ENCODE measurements around the gene BLOC1S1. TPM values are rescaled to one million over a fixed set of nuclear protein-coding genes. Genes with fewer than 3 reads are reported as not detected.
A peak's percentile ranks its signal among the peaks of the same experiment; 100 is the strongest.

The BLOC1S1 gene
- polyA plus RNA-seq (ENCODE audit: insufficient read length), result 101 TPM
- long read RNA-seq, donor 1, transcript BLOC1S1-203 (4 exons, 571 nt), result major isoform, 122 of 140 reads
- long read RNA-seq, donor 1, transcript BLOC1S1-204 (3 exons, 1,229 nt), result minor isoform, 6 of 140 reads
- long read RNA-seq, donor 1, partial matches to known transcripts, result 6 of 140 reads
- long read RNA-seq, donor 1, other reads (novel, unspliced or antisense), result 0 of 140 reads
- long read RNA-seq, donor 2, transcript BLOC1S1-203 (4 exons, 571 nt), result major isoform, 95 of 115 reads
- long read RNA-seq, donor 2, transcript BLOC1S1-204 (3 exons, 1,229 nt), result minor isoform, 7 of 115 reads
- long read RNA-seq, donor 2, partial matches to known transcripts, result 7 of 115 reads
- long read RNA-seq, donor 2, other reads (novel, unspliced or antisense), result 0 of 115 reads
- long read RNA-seq, donor 3, transcript BLOC1S1-204 (3 exons, 1,229 nt), result minor isoform, 5 of 102 reads
- long read RNA-seq, donor 3, transcript BLOC1S1-203 (4 exons, 571 nt), result major isoform, 83 of 102 reads
- long read RNA-seq, donor 3, partial matches to known transcripts, result 6 of 102 reads
- long read RNA-seq, donor 3, other reads (novel, unspliced or antisense), result 0 of 102 reads
- long read RNA-seq, donor 4, transcript BLOC1S1-203 (4 exons, 571 nt), result major isoform, 30 of 45 reads
- long read RNA-seq, donor 4, partial matches to known transcripts, result 9 of 45 reads
- long read RNA-seq, donor 4, other reads (novel, unspliced or antisense), result 0 of 45 reads
- long read RNA-seq, donor 5, transcript BLOC1S1-203 (4 exons, 571 nt), result major isoform, 208 of 241 reads
- long read RNA-seq, donor 5, transcript BLOC1S1-204 (3 exons, 1,229 nt), result minor isoform, 8 of 241 reads
- long read RNA-seq, donor 5, partial matches to known transcripts, result 18 of 241 reads
- long read RNA-seq, donor 5, other reads (novel, unspliced or antisense), result 0 of 241 reads
- long read RNA-seq, donor 6, transcript BLOC1S1-203 (4 exons, 571 nt), result major isoform, 116 of 164 reads
- long read RNA-seq, donor 6, partial matches to known transcripts, result 25 of 164 reads
- long read RNA-seq, donor 6, other reads (novel, unspliced or antisense), result 13 of 164 reads
- long read RNA-seq, donor 7, transcript BLOC1S1-203 (4 exons, 571 nt), result major isoform, 179 of 206 reads
- long read RNA-seq, donor 7, transcript BLOC1S1-204 (3 exons, 1,229 nt), result minor isoform, 13 of 206 reads
- long read RNA-seq, donor 7, partial matches to known transcripts, result 9 of 206 reads
- long read RNA-seq, donor 7, other reads (novel, unspliced or antisense), result 0 of 206 reads
- long read RNA-seq, donor 8, transcript BLOC1S1-203 (4 exons, 571 nt), result major isoform, 49 of 60 reads
- long read RNA-seq, donor 8, partial matches to known transcripts, result 5 of 60 reads
- long read RNA-seq, donor 8, other reads (novel, unspliced or antisense), result 0 of 60 reads

DNA sequence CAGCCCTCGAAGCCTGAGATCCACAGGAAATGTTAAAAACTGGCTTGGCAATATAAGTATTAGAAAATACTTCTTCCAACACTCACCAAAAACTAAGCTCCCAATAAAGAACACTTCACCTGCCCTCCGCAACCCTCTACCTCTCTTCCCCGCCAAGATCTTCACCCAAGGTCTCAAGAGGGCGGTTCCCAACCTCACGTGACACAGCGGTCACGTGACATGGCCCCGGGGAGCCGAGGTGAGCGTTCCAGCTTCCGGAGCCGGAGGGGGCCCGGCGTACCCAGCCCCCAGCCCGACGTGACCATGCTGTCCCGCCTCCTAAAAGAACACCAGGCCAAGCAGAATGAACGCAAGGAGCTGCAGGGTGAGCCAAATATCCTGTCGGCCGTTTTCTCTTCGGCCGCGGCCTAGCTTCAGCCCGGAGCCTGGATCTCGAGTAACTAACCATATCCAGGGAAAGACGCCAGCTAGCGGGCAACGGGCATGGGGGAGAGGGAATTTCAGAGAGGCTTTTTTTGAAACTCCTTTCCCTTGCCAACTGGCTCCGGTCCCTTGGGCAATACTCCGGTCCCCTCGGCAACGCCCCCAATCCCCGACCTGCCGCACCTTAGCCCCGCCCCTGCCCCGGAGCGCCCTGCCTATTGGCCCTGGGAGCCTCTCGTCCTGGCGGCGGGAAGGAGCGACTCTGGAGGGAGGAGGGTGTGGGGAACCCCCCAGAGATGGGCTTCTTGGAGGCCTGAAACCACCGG, at the start of gene BLOC1S1:
BLOC1S1 (plus strand) TSS at position 214 of the 749 bp plus-strand sequence; CDS start at position 220, 6 bp downstream.
- peak; percentile 95 for DNase-seq

GRCh38 chr12:55666508-55666907, 49.3 kb upstream of the BLOC1S1 start:
- no peak for DNase-seq

DNA sequence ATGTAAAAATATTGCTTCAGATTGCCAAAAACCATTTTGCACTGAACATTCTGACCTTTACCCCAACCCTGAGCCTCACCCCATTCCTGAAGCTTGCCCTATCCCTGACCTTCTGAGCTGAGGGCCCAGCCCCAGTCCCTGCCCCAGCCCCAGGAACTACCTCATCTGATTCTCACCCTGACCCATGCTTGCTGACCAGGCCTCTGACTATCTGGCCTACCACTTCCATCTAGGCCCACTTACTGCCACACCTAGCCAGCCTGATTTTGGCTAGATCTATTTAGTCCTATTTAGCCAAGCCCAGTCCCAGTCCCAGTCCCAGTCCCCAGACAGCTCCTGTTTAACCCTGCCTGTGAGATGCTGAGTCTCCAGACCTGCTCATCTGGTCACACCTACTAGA, 45.6 kb upstream of the BLOC1S1 start:
- DNase-seq, result no peak

DNA sequence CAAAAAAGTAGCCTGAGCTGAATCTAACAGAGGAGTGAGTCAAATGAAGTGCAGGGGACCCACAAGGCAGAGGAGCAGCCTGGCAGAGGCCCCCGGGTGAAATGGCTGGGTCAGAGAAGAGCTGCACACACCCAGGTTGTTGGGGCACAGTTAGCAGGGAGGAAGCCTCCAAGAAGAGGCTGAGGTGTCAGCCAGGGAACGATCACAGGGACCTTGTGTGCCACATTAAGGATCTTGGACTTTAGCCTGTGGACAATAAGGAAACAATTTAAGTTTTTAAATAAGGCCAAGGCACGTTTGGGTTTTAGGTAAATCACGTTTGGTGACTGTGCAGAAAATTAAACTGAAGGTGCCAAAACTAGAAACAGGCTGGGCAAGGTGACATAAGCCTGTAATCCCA, 44.1 kb upstream of the BLOC1S1 start:
- no peak for DNase-seq

DNA sequence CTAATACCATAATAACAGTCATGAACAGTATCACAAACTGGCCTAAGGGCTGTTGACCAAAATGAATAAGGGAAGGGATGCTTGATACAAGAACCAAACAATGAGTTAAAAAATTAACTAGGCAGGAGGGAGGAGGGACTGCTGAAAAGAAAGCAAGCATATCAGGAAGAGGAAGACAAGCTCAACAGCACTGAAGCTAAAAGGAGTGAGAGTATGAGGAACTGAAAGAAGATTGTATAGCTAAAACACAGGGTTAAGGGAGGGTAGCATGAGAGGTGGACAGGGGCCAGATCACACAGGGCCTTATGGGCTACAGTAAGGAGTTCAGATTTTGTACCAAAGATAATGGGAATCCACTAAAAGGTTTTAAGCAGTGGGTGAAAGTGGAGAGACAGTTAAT, 42.2 kb upstream of the BLOC1S1 start:
- no peak for DNase-seq

DNA sequence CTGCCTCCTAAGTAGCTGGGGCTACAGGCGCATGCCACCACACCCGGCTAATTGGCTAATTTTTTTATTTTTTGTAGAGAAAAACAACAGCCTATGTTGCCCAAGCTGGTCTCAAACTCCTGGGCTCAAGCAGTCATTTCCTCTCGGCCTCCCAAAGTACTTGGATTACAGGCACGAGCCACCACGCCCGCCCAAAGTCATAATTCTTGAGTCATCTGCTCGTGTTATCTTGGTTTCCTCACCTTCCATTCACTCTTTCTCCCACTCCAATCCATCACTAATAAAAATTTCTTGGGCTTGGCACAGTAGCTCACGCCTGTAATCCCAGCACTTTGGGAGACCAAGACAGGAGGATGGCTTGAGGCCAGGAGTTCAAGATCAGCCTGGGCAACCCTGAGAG, 40.2 kb upstream of the BLOC1S1 start:
- no peak for DNase-seq

DNA sequence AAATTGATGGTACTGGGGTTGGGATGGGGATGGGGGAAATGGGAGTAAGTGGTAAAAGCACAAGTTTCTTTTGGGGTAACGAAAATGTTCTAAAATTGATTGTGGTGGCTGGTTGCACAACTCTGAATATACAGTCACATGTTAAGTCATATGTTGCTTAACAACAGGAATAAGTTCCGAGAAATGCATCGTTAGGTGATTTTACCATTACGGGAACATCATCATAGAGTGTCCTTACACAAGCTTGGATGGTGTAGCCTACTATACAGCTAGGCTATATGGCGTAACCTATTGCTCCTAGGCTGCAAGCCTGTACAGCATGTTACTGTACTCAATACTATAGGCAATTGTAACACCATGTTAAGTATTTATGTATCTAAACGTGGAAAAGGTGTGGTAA, 39.1 kb upstream of the BLOC1S1 start:
- no peak for DNase-seq

DNA sequence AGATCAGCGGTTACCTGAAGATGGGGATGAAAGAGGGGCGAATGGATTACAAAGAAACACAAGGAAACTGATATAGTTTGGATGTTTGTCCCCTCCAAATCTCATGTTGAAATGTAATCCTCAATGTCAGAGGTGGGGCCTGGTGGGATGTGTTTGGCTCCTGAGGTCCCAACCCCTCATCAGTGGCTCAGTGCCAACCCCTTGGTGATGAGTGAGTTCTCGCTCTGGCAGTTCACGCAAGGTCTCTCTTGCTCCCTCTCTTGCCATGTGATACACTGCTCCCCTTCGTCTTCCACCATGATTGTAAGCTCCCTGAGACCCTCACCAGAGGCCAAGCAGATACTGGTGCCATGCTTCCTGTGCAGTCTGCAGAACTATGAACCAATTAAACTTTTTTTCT, 36.2 kb upstream of the BLOC1S1 start:
- DNase-seq, result no peak

GRCh38 chr12:55681142-55682077, 34.4 kb upstream of the BLOC1S1 start:
- peak; percentile 72 for DNase-seq

- DNase-seq, result no peak
Observed at GRCh38 chr12:55682087-55682796, 33.6 kb upstream of the BLOC1S1 start.

DNA sequence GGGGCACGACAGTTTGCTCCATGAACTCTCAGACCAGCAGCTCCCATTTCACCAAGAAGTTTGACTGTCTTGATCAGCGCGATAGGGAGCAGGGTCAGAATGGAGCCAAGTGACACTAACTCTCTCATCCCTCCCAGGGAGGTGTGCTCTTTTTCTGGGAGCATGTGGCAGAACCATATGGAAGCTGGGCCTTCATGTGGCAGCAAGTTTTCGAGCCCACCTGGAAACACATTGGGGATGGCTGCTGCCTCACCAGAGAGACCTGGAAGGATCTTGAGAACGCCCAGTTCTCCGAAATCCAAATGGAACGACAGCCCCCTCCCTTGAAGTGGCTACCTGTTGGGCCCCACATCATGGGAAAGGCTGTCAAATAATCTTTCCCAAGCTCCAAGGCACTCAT, 32.2 kb upstream of the BLOC1S1 start:
- no peak for DNase-seq

GRCh38 chr12:55684761-55685370, 31.0 kb upstream of the BLOC1S1 start:
- no peak for DNase-seq

DNA sequence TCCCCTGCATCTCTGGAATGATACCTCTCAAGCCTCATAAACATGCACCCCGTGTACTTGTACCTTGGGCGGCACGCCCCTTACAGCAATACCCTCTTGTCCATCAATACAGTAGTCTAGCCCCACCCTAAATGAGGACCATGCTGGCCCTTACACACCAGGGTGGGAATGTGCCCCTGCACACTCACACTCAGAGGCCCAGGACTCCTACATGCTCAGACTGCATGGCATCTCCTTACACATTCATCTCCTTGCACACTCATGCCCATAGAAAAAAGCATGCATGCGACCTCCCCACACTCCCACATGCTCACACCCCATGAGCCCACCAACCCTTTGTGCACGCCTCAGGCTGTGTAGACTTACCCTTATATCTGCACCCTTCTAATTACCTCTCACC, 30.2 kb upstream of the BLOC1S1 start:
- no peak for DNase-seq

GRCh38 chr12:55686366-55687010, 29.4 kb upstream of the BLOC1S1 start:
- no peak for DNase-seq

- DNase-seq, result no peak
Observed at GRCh38 chr12:55687746-55688145, 28.1 kb upstream of the BLOC1S1 start.

DNA sequence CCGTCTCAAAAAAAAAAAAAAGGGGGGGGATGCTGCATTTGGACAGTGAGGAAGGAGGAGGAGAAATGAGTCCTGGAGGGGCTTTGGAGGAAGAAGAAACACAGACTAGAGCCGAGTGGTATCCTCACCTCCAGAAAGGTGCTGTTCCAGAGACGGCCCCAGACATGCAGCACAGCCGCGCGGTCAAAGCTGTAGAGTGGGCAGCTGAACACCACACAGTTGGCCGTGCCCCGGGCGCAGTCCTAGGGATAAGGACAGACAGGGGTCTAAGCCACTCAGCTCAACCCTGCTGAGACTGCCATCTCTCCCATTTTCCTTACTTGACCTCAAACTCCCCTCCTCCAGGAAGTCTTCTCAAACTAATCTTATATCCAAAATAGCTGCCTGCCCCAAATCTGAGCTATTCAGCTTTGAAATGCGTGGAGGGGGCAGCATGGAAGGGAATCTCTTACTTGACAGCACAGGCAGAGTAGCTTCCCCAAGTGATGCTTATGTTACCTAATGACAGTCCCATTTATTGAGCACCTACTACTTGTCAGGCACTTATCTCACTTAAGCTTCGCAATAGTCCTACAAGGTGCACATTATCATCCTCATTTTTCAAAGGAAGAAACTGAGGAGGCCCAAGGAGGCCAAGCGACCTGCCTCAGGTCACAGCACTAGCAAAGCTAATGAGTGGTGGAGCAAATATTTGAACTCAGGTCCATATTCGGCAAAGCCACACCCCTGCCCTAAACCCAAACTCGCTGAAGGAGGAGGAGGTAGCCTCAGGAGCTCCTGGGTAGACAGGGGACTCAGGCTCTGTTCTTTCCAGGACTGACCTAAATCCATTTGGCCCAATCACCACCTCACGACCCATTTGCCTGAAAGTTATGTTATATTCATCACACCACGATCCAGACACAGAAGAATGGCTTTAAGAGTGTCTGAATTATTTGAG, 26.9 kb upstream of the BLOC1S1 start:
- no peak for DNase-seq

- DNase-seq, result no peak
Observed at GRCh38 chr12:55692631-55693322, 23.1 kb upstream of the BLOC1S1 start.

All from left kidney (tissue), 8 donors.